A673 (cell line): ENCODE measurements around the gene COLGALT1. TPM values are rescaled to one million over a fixed set of nuclear protein-coding genes. Genes with fewer than 3 reads are reported as not detected.

Experiments used
- BruUV-seq: library from RNA; stranded (reverse); fragments of 400-500 nt; replicated peaks from 2 replicates; lab custom pipeline; 2021; lab: Mats Ljungman, UMichigan
- CTCF ChIA-PET: fragments of 300-600 bp; sonication (Branson Sonifier 250); formaldehyde crosslinking; loops from one replicate; lab custom pipeline; 2022; ENCODE audit warnings: antibody characterized with exemption; lab: Charles Lee
- POLR2A ChIA-PET: fragments of 300-600 bp; sonication (Branson Sonifier 250); formaldehyde crosslinking; loops from one replicate; lab custom pipeline; 2022; ENCODE audit warnings: antibody characterized with exemption; ENCODE audit not compliant: low non-redundant PET; lab: Charles Lee
- DNase-seq: peaks from one replicate; pipeline ENCODE4 v3.0.0-alpha.2; 2015; ENCODE audit warnings: low spot score
- H3K27ac ChIP-seq: fragments of 200-600 bp; sonication (generic); 2 replicates; pipeline ENCODE4 v1.5.1; 2016; ENCODE audit warnings: mixed run types, low read depth, mild to moderate bottlenecking, mixed read lengths, antibody characterized with exemption, low read length; ENCODE audit not compliant: poor library complexity, severe bottlenecking
- H3K27me3 ChIP-seq: fragments of 200-600 bp; sonication (generic); replicated peaks from 2 replicates; pipeline ENCODE4 v1.6.1; 2017; ENCODE audit warnings: mixed run types, low read depth, mild to moderate bottlenecking, mixed read lengths, antibody characterized with exemption, low read length; ENCODE audit not compliant: insufficient read depth, poor library complexity
- H3K36me3 ChIP-seq: fragments of 200-600 bp; sonication (generic); 2 replicates; pipeline ENCODE4 v1.6.1; 2016; ENCODE audit warnings: mixed run types, mild to moderate bottlenecking, mixed read lengths, antibody characterized with exemption, low read length; ENCODE audit not compliant: insufficient read depth, poor library complexity, severe bottlenecking
- H3K4me1 ChIP-seq: fragments of 200-600 bp; sonication (generic); 2 replicates; pipeline ENCODE4 v1.6.1; 2017; ENCODE audit warnings: mixed run types, mild to moderate bottlenecking, mixed read lengths, antibody characterized with exemption, low read length; ENCODE audit not compliant: insufficient read depth, poor library complexity, severe bottlenecking
- H3K4me3 ChIP-seq: fragments of 200-600 bp; sonication (generic); 2 replicates; pipeline ENCODE4 v1.5.1; 2016; ENCODE audit warnings: low read depth, mixed run types, mild to moderate bottlenecking, mixed read lengths, low read length; ENCODE audit not compliant: poor library complexity, severe bottlenecking
- H3K9me3 ChIP-seq: fragments of 200-600 bp; sonication (generic); 2 replicates; pipeline ENCODE4 v1.6.1; 2016; ENCODE audit warnings: mixed run types, low read depth, mild to moderate bottlenecking, mixed read lengths, antibody characterized with exemption, low read length; ENCODE audit not compliant: poor library complexity, severe bottlenecking
- CTCF ChIP-seq: fragments of 300-800, 200-600 bp; sonication (generic); conservative IDR thresholded peaks from 2 replicates; pipeline ENCODE4 v1.5.1; 2017; ENCODE audit warnings: low read depth, mild to moderate bottlenecking, antibody characterized with exemption, low read length, moderate library complexity, mixed read lengths
- EZH2 ChIP-seq: fragments of 200-600 bp; sonication (generic); IDR thresholded peaks from 2 replicates; pipeline ENCODE4 v1.6.1; 2017; ENCODE audit warnings: borderline replicate concordance, low read depth, mild to moderate bottlenecking, mixed read lengths, antibody characterized with exemption, low read length; ENCODE audit not compliant: poor library complexity, severe bottlenecking
- intact Hi-C: fragments of 100-400 bp; cut with micrococcal nuclease; formaldehyde crosslinking; loops from one replicate; pipeline ENCODE4 v1.10.0; 2022; ENCODE audit not compliant: unreplicated experiment
- total RNA-seq: library from RNA; stranded (reverse); gene quantifications from 2 replicates; pipeline ENCODE4 v1.2.3, GENCODE V29; 2021

COLGALT1 gene
- total RNA-seq, 1 experiment from 2014 or later, result 91.3 TPM

- POLR2A ChIA-PET, result no interaction called here
- TF ChIP-seq CTCF (no peak), EZH2 (no peak)
- CTCF ChIA-PET, result no interaction called here
- DNase-seq, result no peak
- no TSS peak for BruUV-seq
- Histone ChIP-seq H3K36me3 (no peaks in the 10 kb centered on the region), H3K9me3 (no peaks in the 10 kb centered on the region), H3K27me3 (no peaks in the 10 kb centered on the region), H3K27ac (no peak overlapping the region), H3K4me3 (no peak overlapping the region), H3K4me1 (no peaks in the 10 kb centered on the region)
- intact Hi-C loops, result no loop called here
Measured at GRCh38 chr19:17627161-17627560, 71.7 kb downstream of the COLGALT1 start.

DNA sequence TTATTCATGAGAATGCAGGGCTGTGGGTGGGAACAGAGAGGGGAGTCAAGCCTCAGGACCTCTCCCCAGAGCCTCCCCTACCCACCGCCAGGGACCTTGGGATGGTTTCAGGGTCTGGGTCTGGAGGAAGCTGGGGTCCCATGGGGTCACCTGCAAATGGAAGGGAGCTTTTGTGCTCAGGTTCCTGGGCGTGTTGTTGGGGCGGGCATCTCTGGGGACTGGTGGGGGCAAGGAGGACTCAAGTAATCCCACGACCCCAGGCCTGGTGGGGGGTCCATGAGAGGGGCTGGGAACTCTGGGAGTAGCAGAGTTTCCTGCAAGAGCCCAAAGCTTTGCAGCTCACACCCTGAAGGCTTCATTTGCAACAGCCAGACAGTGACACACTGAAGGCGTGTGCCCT lies 72.5 kb downstream of the COLGALT1 start:
- ChIA-PET POLR2A (no interaction called here), CTCF (no interaction called here)
- no peak for DNase-seq
- H3K27ac ChIP-seq, result no peak overlapping the region
- no peaks in the 10 kb centered on the region for H3K27me3 ChIP-seq
- H3K4me1 ChIP-seq, result no peaks in the 10 kb centered on the region
- intact Hi-C loops, result no loop called here
- no peak overlapping the region for H3K4me3 ChIP-seq
- BruUV-seq, result no TSS peak
- H3K36me3 ChIP-seq, result no peaks in the 10 kb centered on the region
- no peaks in the 10 kb centered on the region for H3K9me3 ChIP-seq
- TF ChIP-seq EZH2 (no peak), CTCF (no peak)

DNA sequence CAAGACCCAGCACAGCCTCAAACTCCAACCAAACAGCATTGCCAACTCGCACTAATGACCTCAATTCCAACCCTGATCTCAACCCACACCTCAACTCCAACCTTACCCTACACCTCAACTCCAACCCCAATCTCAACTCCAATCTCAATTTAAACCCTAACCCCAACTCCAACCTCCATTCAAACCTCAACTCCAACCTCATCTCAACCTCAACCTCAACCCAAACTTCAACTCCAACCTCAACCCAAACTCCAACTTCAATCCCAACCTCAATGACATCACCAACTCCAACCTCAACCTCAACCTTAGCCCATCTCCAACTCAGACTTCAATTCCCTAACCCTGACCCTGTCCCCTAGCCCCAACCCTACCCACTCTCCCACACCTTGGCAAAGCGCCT lies 74.3 kb downstream of the COLGALT1 start:
- no peak for DNase-seq
- no TSS peak for BruUV-seq
- ChIA-PET CTCF (no interaction called here), POLR2A (no interaction called here)
- intact Hi-C loops, result no loop called here
- Histone ChIP-seq H3K27ac (no peak overlapping the region), H3K27me3 (no peaks in the 10 kb centered on the region), H3K4me1 (no peaks in the 10 kb centered on the region), H3K36me3 (no peaks in the 10 kb centered on the region), H3K4me3 (no peak overlapping the region), H3K9me3 (no peaks in the 10 kb centered on the region)
- TF ChIP-seq CTCF (no peak), EZH2 (no peak)
